GM21381 (cell line): Measurements from ENCODE around the gene IFNL2.
"Not testable (repeated sequence)": the region's sequence is repeated elsewhere in the genome, so short reads cannot be mapped to it uniquely, and the experiment has no call there.

ENCODE experiments used
- ATAC-seq: cut with Tn5 transposase; IDR thresholded peaks from one replicate; pipeline ENCODE4 v1.9.1; 2021; ENCODE audit warnings: mild to moderate bottlenecking, moderate library complexity; ENCODE audit not compliant: unreplicated experiment

The IFNL2 gene

GRCh38 chr19:39252458-39252857 lies 15.7 kb upstream of the IFNL2 start:
- ATAC-seq = no peak

- ATAC-seq = no peak
Measured at GRCh38 chr19:39253374-39254149, 14.6 kb upstream of the IFNL2 start.

- no peak for ATAC-seq
Measured at GRCh38 chr19:39254531-39255345, 13.5 kb upstream of the IFNL2 start.

GRCh38 chr19:39257227-39257626 lies 11.0 kb upstream of the IFNL2 start:
- ATAC-seq = no peak

DNA sequence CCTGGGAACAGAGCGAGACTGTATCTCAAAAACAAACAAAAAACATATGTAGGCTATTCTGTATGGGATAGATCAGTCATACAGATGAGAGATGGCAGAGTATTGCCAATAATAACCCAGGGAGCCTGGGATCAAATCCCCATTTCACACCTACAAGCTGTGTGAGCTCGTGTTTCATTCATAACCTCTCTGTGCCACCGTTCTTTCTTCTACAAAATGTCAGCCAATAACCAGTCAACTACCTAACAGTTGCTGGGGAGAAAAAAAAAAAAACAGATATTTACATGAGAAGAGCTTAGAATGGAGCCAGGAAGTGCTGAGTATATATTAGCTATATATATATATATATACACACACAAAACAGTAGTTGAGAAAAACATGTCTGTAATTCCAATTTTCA lies 6.5 kb upstream of the IFNL2 start:
- ATAC-seq = no peak

GRCh38 chr19:39262496-39262895 lies 5.7 kb upstream of the IFNL2 start:
- no peak for ATAC-seq

- no peak for ATAC-seq
Measured at GRCh38 chr19:39263912-39264305, 4.3 kb upstream of the IFNL2 start.

DNA sequence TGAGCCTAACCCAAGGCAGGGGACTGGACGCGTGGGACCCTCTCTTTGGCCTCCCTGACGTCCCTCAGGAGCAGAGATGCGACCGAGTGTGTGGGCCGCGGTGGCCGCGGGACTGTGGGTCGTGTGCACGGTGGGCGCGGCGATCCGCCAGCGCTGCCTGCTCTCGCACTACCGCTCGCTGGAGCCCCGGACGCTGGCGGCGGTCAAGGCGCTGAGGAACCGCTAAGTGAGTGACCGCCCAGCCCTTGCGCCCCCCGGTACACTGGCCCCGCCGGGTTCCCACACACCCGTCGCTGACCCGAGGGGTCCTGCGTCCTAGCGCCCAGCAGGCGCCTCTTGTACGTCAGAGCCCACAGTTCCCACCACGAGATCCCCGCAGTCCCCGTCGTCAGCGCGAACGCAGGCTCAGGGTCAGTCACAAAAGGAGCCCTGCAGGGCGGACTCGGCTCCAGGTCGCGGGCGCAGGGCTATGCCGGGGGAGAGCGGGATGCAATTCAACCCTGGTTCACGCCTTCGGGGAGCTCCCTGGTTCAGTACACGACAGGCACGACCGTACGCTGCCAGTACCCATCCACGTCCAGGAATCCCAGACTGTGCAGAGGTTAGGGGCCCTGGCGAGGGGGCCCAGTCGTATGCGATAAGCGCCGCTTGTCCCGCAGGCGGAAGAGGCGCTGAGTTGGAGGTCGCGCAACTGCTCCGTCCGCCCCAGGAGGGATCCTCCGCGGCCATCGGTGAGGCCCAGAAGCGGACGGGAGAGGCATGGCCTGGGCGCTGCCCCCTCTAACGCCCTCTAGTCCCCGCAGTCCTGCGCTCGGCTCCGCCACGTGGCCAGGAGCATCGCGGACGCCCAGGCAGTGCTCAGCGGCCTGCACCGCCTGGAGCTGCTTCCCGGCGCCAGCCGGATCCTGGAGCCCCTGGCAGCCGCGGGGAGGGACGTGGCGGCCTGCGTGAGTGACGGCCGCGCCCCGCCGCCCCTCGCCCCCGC lies 3.6 kb upstream of the IFNL2 start:
- ATAC-seq = no peak

DNA sequence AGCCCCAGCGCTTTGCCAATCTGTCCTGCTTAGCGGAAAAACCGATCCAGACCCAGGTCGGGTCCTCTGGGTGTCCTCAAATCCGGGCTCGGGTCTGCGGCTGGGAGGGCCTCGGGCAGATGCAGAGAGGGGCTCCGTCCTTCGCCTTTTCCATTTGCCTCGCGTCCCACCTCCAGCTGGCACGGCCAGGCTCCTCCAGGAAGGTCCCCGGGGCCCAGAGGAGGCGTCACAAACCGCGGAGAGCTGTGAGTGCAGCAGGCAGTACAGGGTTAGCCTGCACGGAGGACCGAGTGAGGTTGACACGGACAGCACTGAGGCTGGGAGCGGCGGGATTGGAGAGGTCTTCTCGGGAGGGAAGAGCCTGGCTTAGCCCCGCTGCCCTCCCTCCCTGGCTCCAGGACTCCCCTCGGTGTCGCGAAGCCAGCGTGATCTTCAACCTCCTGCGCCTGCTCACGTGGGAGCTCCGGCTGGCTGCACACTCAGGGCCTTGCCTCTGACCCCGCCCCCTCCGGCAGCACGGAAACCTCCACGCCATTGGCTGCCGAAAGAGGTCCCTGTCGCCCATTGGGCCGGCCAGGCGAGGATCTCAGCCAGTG lies 2.8 kb upstream of the IFNL2 start:
- no peak for ATAC-seq

DNA sequence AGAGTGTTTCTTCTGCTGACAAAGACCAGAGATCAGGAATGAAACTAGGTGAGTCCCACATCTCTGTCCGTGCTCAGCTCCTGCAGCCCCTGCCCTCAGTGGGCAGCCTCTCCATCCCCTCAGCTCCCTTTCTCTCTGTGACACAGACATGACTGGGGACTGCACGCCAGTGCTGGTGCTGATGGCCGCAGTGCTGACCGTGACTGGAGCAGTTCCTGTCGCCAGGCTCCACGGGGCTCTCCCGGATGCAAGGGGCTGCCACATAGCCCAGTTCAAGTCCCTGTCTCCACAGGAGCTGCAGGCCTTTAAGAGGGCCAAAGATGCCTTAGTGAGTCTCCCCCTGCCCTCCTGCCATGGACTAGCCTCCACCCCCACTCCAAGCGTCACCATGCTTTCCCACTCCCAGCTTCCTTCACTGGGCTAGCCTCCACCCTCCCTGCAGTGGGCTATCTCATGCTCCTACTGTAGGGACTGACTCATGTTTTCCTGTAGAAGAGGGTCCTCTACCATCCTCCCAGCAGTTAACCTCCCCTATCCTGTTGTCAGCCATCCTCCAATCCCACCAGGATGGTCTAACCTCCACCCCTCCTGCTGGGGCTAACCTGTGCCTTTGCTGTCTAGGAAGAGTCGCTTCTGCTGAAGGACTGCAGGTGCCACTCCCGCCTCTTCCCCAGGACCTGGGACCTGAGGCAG lies 481 bp downstream of the IFNL2 start:
- not testable (repeated sequence) for ATAC-seq

DNA sequence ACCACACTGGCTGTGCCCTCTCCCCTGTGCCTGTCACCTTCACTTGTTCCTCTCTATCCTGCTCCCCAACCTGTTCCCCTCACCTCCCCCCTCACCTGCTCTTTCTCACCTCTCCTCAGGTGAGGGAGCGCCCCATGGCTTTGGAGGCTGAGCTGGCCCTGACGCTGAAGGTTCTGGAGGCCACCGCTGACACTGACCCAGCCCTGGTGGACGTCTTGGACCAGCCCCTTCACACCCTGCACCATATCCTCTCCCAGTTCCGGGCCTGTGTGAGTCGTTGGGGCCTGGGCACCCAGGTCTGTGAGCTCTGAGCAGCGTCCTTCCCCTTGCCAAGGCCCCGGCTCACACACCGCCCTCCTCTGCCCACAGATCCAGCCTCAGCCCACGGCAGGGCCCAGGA lies 1.2 kb downstream of the IFNL2 start:
- ATAC-seq = not testable (repeated sequence)

DNA sequence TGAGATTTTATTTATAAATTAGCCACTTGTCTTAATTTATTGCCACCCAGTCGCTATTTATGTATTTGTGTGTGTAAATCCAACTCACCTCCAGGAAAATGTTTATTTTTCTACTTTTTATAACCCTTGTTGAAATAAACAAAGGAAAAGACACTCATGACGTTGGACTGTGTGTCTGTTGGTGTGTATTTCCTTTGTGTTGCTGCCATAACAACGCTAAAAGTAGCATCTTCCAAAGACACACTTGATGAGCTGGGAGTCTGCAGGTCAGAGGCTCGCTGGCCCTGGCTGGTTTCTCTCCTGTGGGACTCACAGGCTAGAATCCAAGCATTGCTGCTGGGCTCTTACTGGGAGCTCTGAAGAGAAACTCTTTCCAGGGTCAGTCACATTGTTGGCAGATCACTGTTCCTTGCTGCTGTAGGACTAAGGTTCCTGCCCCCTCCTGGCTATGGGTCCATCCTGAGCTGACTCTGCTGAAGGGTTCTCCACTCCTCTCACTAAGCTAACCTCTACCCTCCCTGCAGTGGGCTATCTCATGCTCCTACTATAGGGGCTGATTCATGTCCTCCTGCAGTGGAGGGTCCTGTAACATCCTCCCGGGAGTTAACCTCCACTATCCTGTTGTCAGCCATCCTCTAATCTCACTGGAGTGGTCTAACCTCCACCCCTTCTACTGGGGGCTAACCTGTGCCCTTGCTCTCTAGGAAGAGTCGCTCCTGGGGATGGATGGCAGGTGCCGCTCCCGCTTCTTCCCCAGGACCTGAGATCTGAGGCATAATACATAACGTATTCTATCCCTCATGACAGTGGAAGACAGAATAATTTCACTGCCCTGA lies 2.1 kb downstream of the IFNL2 start:
- no peak for ATAC-seq

- ATAC-seq = not testable (repeated sequence)
Measured at GRCh38 chr19:39273859-39274258, 5.7 kb downstream of the IFNL2 start.

GRCh38 chr19:39275578-39275977 lies 7.4 kb downstream of the IFNL2 start:
- ATAC-seq = no peak

- ATAC-seq = no peak
Measured at GRCh38 chr19:39276740-39277139, 8.5 kb downstream of the IFNL2 start.

DNA sequence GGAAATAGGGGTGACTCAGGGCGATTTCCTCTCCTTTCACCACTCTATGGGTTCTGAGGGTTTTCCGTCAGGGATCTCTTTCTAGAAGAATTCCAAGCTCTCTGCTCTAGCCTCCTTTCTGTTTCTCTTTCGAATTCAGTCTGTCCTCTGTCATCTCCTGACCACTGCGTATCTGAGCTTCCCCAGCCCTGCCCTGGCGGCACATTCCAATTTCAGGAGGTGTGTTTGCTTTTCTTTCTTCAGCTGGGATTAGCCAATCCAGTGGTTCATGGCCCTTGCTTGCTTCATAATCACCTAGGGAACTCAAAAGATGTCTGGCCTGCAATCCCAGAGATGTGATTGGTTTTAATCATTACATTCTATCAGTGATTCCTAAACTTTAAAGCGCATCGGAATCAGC lies 9.4 kb downstream of the IFNL2 start:
- no peak for ATAC-seq

DNA sequence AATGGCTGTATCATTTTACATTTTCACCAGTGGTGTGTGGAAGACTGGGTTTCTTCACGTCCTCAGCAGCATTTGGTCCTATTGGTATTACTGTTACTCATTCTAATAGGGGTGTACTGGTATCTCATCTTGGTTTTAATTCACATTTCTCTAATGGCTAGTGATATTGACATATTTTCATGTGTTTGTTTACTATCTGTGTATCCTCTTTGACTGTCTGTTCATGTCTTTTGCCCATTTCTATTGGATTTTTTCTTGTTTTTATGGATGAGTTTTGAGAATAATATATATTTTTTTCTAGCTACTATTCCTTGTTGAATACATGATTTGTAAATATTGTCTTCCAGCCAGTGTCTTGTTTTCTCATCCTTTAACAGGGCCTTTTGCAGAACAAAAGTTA lies 13.8 kb downstream of the IFNL2 start:
- no peak for ATAC-seq

DNA sequence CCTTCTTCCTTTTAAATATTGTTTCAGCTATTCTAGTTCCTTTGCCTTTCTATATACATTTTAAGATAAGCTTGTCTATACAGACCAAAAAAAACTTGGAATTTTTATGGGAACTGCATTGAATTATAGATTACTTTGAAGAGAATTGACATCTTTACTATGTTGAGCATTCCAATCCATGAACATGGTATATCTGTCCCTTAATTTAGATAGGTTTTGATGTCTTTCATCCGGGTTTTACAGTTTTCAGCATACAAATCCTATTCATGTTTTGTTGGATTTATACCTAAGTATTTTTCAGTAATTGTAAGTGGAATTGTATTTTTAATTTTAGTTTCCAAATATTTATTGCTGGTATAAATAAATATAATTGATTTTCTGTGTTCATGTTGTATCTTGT lies 15.8 kb downstream of the IFNL2 start:
- no peak for ATAC-seq

DNA sequence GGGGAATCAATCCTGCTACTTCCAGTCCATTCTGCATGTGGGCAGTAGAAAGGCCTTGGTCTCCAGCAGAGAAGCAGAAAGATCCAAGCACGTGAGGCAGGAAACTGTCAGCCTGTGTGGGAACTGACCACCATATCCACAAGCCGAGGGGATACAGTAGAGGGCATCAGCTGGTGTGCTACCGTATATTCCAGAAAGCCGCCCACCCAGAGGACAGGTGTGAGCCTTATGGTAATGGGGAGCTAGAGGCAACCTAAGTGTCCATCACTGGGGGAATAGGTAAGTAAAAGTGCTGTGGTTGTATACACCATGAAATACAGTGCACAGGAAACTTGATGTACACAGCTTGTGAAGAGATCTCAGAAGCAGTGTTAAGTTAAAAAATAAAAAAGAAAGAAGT lies 25.2 kb downstream of the IFNL2 start:
- ATAC-seq = no peak
